PC-3 (cell line): ENCODE data around the gene FBXL4. TPM values are rescaled to one million over a fixed set of nuclear protein-coding genes. Genes with fewer than 3 reads are reported as not detected.

Source experiments
- ATAC-seq: fragments of 200-7000 bp; cut with Tn5 transposase; 2 replicates; pipeline ENCODE4 v1.9.1; 2020; ENCODE audit warnings: mild to moderate bottlenecking, moderate library complexity
- BruUV-seq: library from RNA; stranded (reverse); fragments of 400-500 nt; replicated peaks from 2 replicates; lab custom pipeline; 2021; lab: Mats Ljungman, UMichigan
- CTCF ChIA-PET: fragments of 300-600 bp; sonication (Branson Sonifier 250); formaldehyde crosslinking; loops from one replicate; lab custom pipeline; 2022; ENCODE audit warnings: antibody characterized with exemption; lab: Charles Lee
- POLR2A ChIA-PET: fragments of 300-600 bp; sonication (Branson Sonifier 250); formaldehyde crosslinking; loops from one replicate; lab custom pipeline; 2022; ENCODE audit warnings: antibody characterized with exemption; ENCODE audit not compliant: unreplicated experiment; lab: Charles Lee
- DNase-seq: peaks from one replicate; pipeline ENCODE4 v3.0.0-alpha.2; 2015
- H2AFZ ChIP-seq: fragments of 300-600 bp; sonication (generic); 2 replicates; pipeline ENCODE4 v1.6.0; 2016; ENCODE audit warnings: antibody characterized with exemption, low read length
- H3F3A ChIP-seq: fragments of 300-600 bp; sonication (generic); one replicate; pipeline ENCODE4 v1.6.0; 2017; ENCODE audit warnings: antibody characterized with exemption, low read length, control low read depth, mild to moderate bottlenecking; ENCODE audit not compliant: unreplicated experiment
- H3K27ac ChIP-seq: fragments of 300-600 bp; sonication (generic); 2 replicates; pipeline ENCODE4 v1.5.1; 2016; ENCODE audit warnings: mild to moderate bottlenecking, low read length
- H3K27me3 ChIP-seq: fragments of 300-600 bp; sonication (generic); 2 replicates; pipeline ENCODE4 v1.6.1; 2016; ENCODE audit warnings: low read length, mixed read lengths
- H3K36me3 ChIP-seq: fragments of 300-600 bp; sonication (generic); 2 replicates; pipeline ENCODE4 v1.6.1; 2016; ENCODE audit warnings: low read depth, mixed run types, low read length, mixed read lengths
- H3K4me1 ChIP-seq: fragments of 300-600 bp; sonication (generic); 2 replicates; pipeline ENCODE4 v1.5.1; 2016; ENCODE audit warnings: low read length; ENCODE audit not compliant: insufficient read depth
- H3K4me2 ChIP-seq: fragments of 300-600 bp; sonication (generic); 2 replicates; pipeline ENCODE4 v1.6.0; 2016; ENCODE audit warnings: low read length
- H3K4me3 ChIP-seq: fragments of 300-600 bp; sonication (generic); 2 replicates; pipeline ENCODE4 v1.5.1; 2016; ENCODE audit warnings: mild to moderate bottlenecking, low read length, mixed read lengths
- H3K79me2 ChIP-seq: fragments of 300-600 bp; sonication (generic); 2 replicates; pipeline ENCODE4 v1.6.1; 2017; ENCODE audit warnings: low read length, mixed read lengths
- H3K9ac ChIP-seq: fragments of 300-600 bp; sonication (generic); 2 replicates; pipeline ENCODE4 v1.6.0; 2016; ENCODE audit warnings: mild to moderate bottlenecking, low read length
- H3K9me2 ChIP-seq: fragments of 300-600 bp; sonication (generic); replicated peaks from 2 replicates; pipeline ENCODE4 v1.6.1; 2016; ENCODE audit warnings: mixed run types, low read length, mixed read lengths
- H3K9me3 ChIP-seq: fragments of 300-600 bp; sonication (generic); 2 replicates; pipeline ENCODE4 v1.6.1; 2016; ENCODE audit warnings: low read length, mixed read lengths
- H4K20me1 ChIP-seq: fragments of 300-600 bp; sonication (generic); 2 replicates; pipeline ENCODE4 v1.6.1; 2016; ENCODE audit warnings: low read length, mixed read lengths
- EZH2 ChIP-seq: fragments of 300-600 bp; sonication (generic); IDR thresholded peaks from one replicate; pipeline ENCODE4 v1.6.1; 2017; ENCODE audit warnings: antibody characterized with exemption, mild to moderate bottlenecking, low read length; ENCODE audit not compliant: unreplicated experiment
- EZH2phosphoT487 ChIP-seq: fragments of 300-600 bp; sonication (generic); IDR thresholded peaks from 2 replicates; pipeline ENCODE4 v1.6.1; 2018; ENCODE audit warnings: mild to moderate bottlenecking, antibody characterized with exemption, low read length, borderline replicate concordance
- intact Hi-C: fragments of 100-400 bp; cut with micrococcal nuclease; formaldehyde crosslinking; loops from 2 replicates; pipeline ENCODE4 v1.9.0; 2023
- total RNA-seq: library from RNA; depleted of rRNA; stranded (reverse); fragments of >200 nt; gene quantifications from 2 replicates; pipeline ENCODE4 v1.2.3, GENCODE V29; 2014
- TF ChIP-seq, protein P1 (sequence below): fragments of 300-600 bp; sonication (generic); conservative IDR thresholded peaks from 2 replicates; pipeline ENCODE4 v1.5.1; 2017; ENCODE audit warnings: antibody characterized with exemption, low read depth, mild to moderate bottlenecking, low read length

FBXL4 gene
- total RNA-seq, 1 experiment from 2014 or later = 3.8 TPM

DNA sequence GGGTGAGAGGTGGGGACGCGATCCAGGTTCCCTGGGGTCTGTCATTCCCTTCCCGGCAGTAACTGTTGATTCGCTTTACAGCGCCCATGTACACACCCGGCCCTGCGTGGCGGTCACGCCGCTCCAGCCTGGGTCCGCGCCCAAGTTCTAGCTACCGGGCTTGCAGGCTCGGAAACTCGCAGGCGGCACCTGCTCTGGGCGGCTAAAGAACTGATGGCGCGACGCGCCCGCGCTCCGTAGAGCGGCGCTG lies 114.8 kb downstream of the FBXL4 start:
- DNase-seq (no peak), ATAC-seq (no peak)
- no peak for TF ChIP-seq EZH2phosphoT487
- TF ChIP-seq, protein P1, sequence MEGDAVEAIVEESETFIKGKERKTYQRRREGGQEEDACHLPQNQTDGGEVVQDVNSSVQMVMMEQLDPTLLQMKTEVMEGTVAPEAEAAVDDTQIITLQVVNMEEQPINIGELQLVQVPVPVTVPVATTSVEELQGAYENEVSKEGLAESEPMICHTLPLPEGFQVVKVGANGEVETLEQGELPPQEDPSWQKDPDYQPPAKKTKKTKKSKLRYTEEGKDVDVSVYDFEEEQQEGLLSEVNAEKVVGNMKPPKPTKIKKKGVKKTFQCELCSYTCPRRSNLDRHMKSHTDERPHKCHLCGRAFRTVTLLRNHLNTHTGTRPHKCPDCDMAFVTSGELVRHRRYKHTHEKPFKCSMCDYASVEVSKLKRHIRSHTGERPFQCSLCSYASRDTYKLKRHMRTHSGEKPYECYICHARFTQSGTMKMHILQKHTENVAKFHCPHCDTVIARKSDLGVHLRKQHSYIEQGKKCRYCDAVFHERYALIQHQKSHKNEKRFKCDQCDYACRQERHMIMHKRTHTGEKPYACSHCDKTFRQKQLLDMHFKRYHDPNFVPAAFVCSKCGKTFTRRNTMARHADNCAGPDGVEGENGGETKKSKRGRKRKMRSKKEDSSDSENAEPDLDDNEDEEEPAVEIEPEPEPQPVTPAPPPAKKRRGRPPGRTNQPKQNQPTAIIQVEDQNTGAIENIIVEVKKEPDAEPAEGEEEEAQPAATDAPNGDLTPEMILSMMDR = no peak
- no peak for TF ChIP-seq EZH2
- Histone ChIP-seq H3K27me3 (peaks cover 91% of the 10 kb centered on the region), H3K27ac (no peak overlapping the region), H3K4me3 (peak overlapping the region; percentile 70; the same call in 1 of the 2 replicates), H3K36me3 (no peaks in the 10 kb centered on the region), H4K20me1 (no peaks in the 10 kb centered on the region), H3F3A (no peaks in the 10 kb centered on the region), H3K4me2 (peak overlapping the region; percentile 83), H3K9me2 (no peaks in the 10 kb centered on the region), H3K9ac (no peak overlapping the region), H3K79me2 (no peaks in the 10 kb centered on the region), H3K4me1 (no peaks in the 10 kb centered on the region; the same call in 1 of the 2 replicates), H2AFZ (no peak overlapping the region; the same call in 1 of the 2 replicates), H3K9me3 (no peaks in the 10 kb centered on the region)
- intact Hi-C loops = no loop called here
- no TSS peak for BruUV-seq
- ChIA-PET CTCF (no interaction called here), POLR2A (no interaction called here)

DNA sequence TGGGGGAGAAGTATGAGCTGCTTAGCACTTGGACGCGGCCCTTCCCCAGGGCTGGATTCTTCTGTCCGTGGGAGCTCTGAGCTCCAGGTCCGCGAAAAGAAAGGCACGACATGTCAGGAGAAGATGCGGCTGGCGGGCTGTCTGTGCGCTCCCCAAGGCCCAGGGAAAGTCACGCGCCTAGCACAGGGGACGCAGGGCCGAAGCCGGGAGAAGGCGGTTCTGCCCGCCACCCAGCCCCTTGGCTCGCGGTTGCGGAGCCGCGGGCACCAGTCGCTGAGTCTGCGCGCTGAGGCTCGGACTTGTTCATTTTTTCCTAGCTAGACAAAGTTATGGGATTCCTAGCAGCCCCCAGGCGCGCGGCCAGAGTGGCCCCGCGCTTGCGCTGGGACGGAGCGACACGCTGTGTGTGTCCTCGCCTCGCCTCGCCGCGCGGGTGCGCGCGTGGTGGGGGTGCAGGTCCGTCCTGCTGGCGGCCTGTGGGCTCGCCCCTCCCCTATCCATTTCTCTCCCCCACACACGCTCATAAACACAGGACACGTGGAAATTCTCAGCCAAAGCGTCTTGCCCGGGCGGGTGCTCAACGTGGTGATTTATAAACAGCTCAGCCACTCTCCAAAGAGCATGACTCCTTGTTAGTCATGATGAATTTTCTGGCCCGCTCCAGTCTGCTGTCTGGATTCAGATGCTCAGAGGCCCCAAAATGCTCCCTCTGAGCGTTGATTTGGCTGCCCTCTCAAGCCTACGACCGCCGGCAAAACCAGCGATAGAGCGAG lies 115.3 kb downstream of the FBXL4 start:
- Histone ChIP-seq H2AFZ (no peak overlapping the region), H3K4me2 (peak overlapping the region; percentile 83), H3K27me3 (peaks cover 91% of the 10 kb centered on the region), H4K20me1 (no peaks in the 10 kb centered on the region), H3K9ac (no peak overlapping the region), H3F3A (no peaks in the 10 kb centered on the region), H3K27ac (no peak overlapping the region), H3K9me2 (no peaks in the 10 kb centered on the region), H3K4me1 (no peaks in the 10 kb centered on the region; the same call in 1 of the 2 replicates), H3K79me2 (no peaks in the 10 kb centered on the region), H3K4me3 (no peak overlapping the region), H3K36me3 (no peaks in the 10 kb centered on the region), H3K9me3 (no peaks in the 10 kb centered on the region)
- ChIA-PET CTCF (no interaction called here), POLR2A (no interaction called here)
- TF ChIP-seq EZH2 (no peak), EZH2phosphoT487 (no peak)
- TF ChIP-seq, protein P1 = no peak
- BruUV-seq = no TSS peak
- ATAC-seq (peak; percentile 18), DNase-seq (peak; percentile 32)
- intact Hi-C loops = no loop called here

DNA sequence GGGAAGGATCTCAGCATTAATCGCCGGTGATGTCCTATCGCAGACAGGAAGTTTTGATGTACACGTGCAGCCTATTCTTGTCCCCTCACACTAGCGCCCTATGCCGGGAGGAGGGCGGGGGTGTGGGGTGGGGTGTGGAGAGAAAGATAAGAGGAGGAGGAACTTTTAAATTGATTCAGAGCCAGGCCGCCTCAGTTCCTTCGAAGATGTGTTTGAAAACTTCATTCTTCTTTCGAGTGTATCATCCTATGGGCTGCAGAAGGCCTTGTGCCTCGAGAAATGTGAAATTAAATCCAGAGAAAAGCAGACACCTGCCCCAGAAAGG lies 115.8 kb downstream of the FBXL4 start:
- DNase-seq (no peak), ATAC-seq (no peak)
- ChIA-PET POLR2A (no interaction called here), CTCF (no interaction called here)
- H3K27ac ChIP-seq = no peak overlapping the region
- H3K27me3 ChIP-seq = peaks cover 91% of the 10 kb centered on the region
- no peaks in the 10 kb centered on the region; the same call in 1 of the 2 replicates for H3K4me1 ChIP-seq
- H3K9me2 ChIP-seq = no peaks in the 10 kb centered on the region
- no peak overlapping the region for H3K4me2 ChIP-seq
- H2AFZ ChIP-seq = no peak overlapping the region
- no peaks in the 10 kb centered on the region for H3K36me3 ChIP-seq
- intact Hi-C loops = no loop called here
- H3K4me3 ChIP-seq = no peak overlapping the region
- no peaks in the 10 kb centered on the region for H3F3A ChIP-seq
- no peaks in the 10 kb centered on the region for H3K9me3 ChIP-seq
- H4K20me1 ChIP-seq = no peaks in the 10 kb centered on the region
- TF ChIP-seq, protein P1 = no peak
- no peak for TF ChIP-seq EZH2
- no peak for TF ChIP-seq EZH2phosphoT487
- H3K9ac ChIP-seq = no peak overlapping the region
- BruUV-seq = no TSS peak
- H3K79me2 ChIP-seq = no peaks in the 10 kb centered on the region
